ENCODE measurements around the gene VSIG1.

The VSIG1 gene

GRCh38 chrX:108044554-108045256, at the start of gene VSIG1:
Gene VSIG1, plus strand, starts transcription at chrX:108045065. Its CDS starts 66 bp downstream, at chrX:108045131.
- no peak for DNase-seq (ENCODE audit: low read depth)

- no peak for DNase-seq (ENCODE audit: low read depth)
These were observed 48.7 kb upstream of the VSIG1 start for GRCh38 chrX:107996124-107996523.

GRCh38 chrX:108000751-108001150, 44.1 kb upstream of the VSIG1 start:
- DNase-seq (ENCODE audit: low read depth): no peak

- DNase-seq (ENCODE audit: low read depth): no peak
These were observed 43.5 kb upstream of the VSIG1 start for GRCh38 chrX:108001218-108001814.

- no peak for DNase-seq (ENCODE audit: low read depth)
These were observed 26.0 kb upstream of the VSIG1 start for GRCh38 chrX:108018656-108019381.

- no peak for DNase-seq (ENCODE audit: low read depth)
These were observed 25.4 kb upstream of the VSIG1 start for GRCh38 chrX:108019382-108019875.

GRCh38 chrX:108020631-108021030, 24.2 kb upstream of the VSIG1 start:
- DNase-seq (ENCODE audit: low read depth): no peak

GRCh38 chrX:108022491-108023089, 22.3 kb upstream of the VSIG1 start:
- DNase-seq (ENCODE audit: low read depth): no peak

GRCh38 chrX:108025376-108025775, 19.5 kb upstream of the VSIG1 start:
- DNase-seq (ENCODE audit: low read depth): no peak

- DNase-seq (ENCODE audit: low read depth): no peak
These were observed 18.8 kb upstream of the VSIG1 start for GRCh38 chrX:108025954-108026600.

- DNase-seq (ENCODE audit: low read depth): no peak
These were observed 16.0 kb upstream of the VSIG1 start for GRCh38 chrX:108028854-108029253.

- DNase-seq (ENCODE audit: low read depth): no peak
These were observed 14.7 kb upstream of the VSIG1 start for GRCh38 chrX:108029928-108030711.

GRCh38 chrX:108032944-108033343, 11.9 kb upstream of the VSIG1 start:
- no peak for DNase-seq (ENCODE audit: low read depth)

- no peak for DNase-seq (ENCODE audit: low read depth)
These were observed 11.0 kb upstream of the VSIG1 start for GRCh38 chrX:108033890-108034289.

GRCh38 chrX:108034725-108035124, 10.1 kb upstream of the VSIG1 start:
- DNase-seq (ENCODE audit: low read depth): no peak

- DNase-seq (ENCODE audit: low read depth): no peak
These were observed 8.4 kb upstream of the VSIG1 start for GRCh38 chrX:108036298-108036973.

GRCh38 chrX:108049649-108050048, 4.8 kb downstream of the VSIG1 start:
- no peak for DNase-seq (ENCODE audit: low read depth)

- no peak for DNase-seq (ENCODE audit: low read depth)
These were observed 8.4 kb downstream of the VSIG1 start for GRCh38 chrX:108053218-108053617.

GRCh38 chrX:108055546-108055945, 10.7 kb downstream of the VSIG1 start:
- DNase-seq (ENCODE audit: low read depth): no peak

GRCh38 chrX:108059801-108060200, 14.9 kb downstream of the VSIG1 start:
- DNase-seq (ENCODE audit: low read depth): no peak

GRCh38 chrX:108064001-108064400, 19.1 kb downstream of the VSIG1 start:
- DNase-seq (ENCODE audit: low read depth): no peak
